OCI-LY7 (cell line): ENCODE data around the gene EML6. TPM values are rescaled to one million over a fixed set of nuclear protein-coding genes. Genes with fewer than 3 reads are reported as not detected.

Experiments used
- BruUV-seq: library from RNA; stranded (reverse); fragments of 400-500 nt; replicated peaks from 2 replicates; lab custom pipeline; 2021; lab: Mats Ljungman, UMichigan
- CTCF ChIA-PET: fragments of 300-600 bp; sonication (Branson Sonifier 250); formaldehyde crosslinking; loops from one replicate; lab custom pipeline; 2022; ENCODE audit warnings: antibody characterized with exemption; ENCODE audit not compliant: unreplicated experiment; lab: Charles Lee
- POLR2A ChIA-PET: fragments of 300-600 bp; sonication (Branson Sonifier 250); formaldehyde crosslinking; loops from one replicate; lab custom pipeline; 2022; ENCODE audit warnings: antibody characterized with exemption; lab: Charles Lee
- DNase-seq: peaks from one replicate; pipeline ENCODE4 v3.0.0-alpha.2; 2015; ENCODE audit warnings: low spot score
- H2AFZ ChIP-seq: fragments of 200-600 bp; sonication (generic), shearing (Covaris generic); 2 replicates; pipeline ENCODE4 v1.6.1; 2014; ENCODE audit warnings: mild to moderate bottlenecking, antibody characterized with exemption, low read length, moderate library complexity
- H3K27ac ChIP-seq: fragments of 200-600 bp; sonication (generic); 2 replicates; pipeline ENCODE4 v1.5.1; 2014; ENCODE audit warnings: mixed run types, low read depth, mild to moderate bottlenecking, moderate library complexity, low read length, inconsistent platforms; ENCODE audit not compliant: poor library complexity, severe bottlenecking
- H3K36me3 ChIP-seq: fragments of 200-600 bp; sonication (generic); 2 replicates; pipeline ENCODE4 v1.6.1; 2014; ENCODE audit warnings: mild to moderate bottlenecking, antibody characterized with exemption, low read length, moderate library complexity, mixed read lengths; ENCODE audit not compliant: insufficient read depth
- H3K4me1 ChIP-seq: fragments of 200-600 bp; sonication (generic); 2 replicates; pipeline ENCODE4 v1.5.1; 2014; ENCODE audit warnings: mild to moderate bottlenecking, low read length; ENCODE audit not compliant: insufficient read depth, poor library complexity, severe bottlenecking
- H3K4me2 ChIP-seq: fragments of 200-600 bp; sonication (generic); 2 replicates; pipeline ENCODE4 v1.6.1; 2014; ENCODE audit warnings: mild to moderate bottlenecking, low read length
- H3K4me3 ChIP-seq: fragments of 200-600 bp; sonication (generic); 2 replicates; pipeline ENCODE4 v1.5.1; 2014; ENCODE audit warnings: mild to moderate bottlenecking, low read depth, low read length; ENCODE audit not compliant: poor library complexity, severe bottlenecking
- H3K79me2 ChIP-seq: fragments of 200-600 bp; sonication (generic); 2 replicates; pipeline ENCODE4 v1.6.1; 2016; ENCODE audit warnings: low read depth, mild to moderate bottlenecking, low read length, moderate library complexity, mixed read lengths; ENCODE audit not compliant: insufficient read depth
- H3K9me2 ChIP-seq: fragments of 200-600 bp; sonication (generic); 2 replicates; pipeline ENCODE4 v1.6.1; 2016; ENCODE audit warnings: mild to moderate bottlenecking, low read length, mixed read lengths; ENCODE audit not compliant: insufficient read depth
- H3K9me3 ChIP-seq: fragments of 200-600 bp; sonication (generic); 2 replicates; pipeline ENCODE4 v1.6.1; 2014; ENCODE audit warnings: mild to moderate bottlenecking, mixed run types, low read length, mixed read lengths
- H4K20me1 ChIP-seq: fragments of 200-600 bp; sonication (generic); 2 replicates; pipeline ENCODE4 v1.6.1; 2014; ENCODE audit warnings: mild to moderate bottlenecking, antibody characterized with exemption, low read length, moderate library complexity, mixed read lengths; ENCODE audit not compliant: insufficient read depth
- EZH2phosphoT487 ChIP-seq: fragments of 200-600 bp; sonication (generic); IDR thresholded peaks from 2 replicates; pipeline ENCODE4 v1.6.1; 2018; ENCODE audit warnings: low read depth, borderline replicate concordance, mild to moderate bottlenecking, mixed run types, antibody characterized with exemption, low read length, moderate library complexity, mixed read lengths
- intact Hi-C: fragments of 100-400 bp; cut with micrococcal nuclease; formaldehyde crosslinking; loops from one replicate; pipeline ENCODE4 v1.10.0; 2022; ENCODE audit not compliant: unreplicated experiment
- total RNA-seq, 2 experiments: library from RNA; depleted of rRNA in 1 of 2; stranded (reverse); fragments of >200 nt in 1 of 2; shearing (Covaris generic) in 1 of 2; gene quantifications; 2 replicates each; pipeline ENCODE4 v1.2.3, GENCODE V29; 2014 to 2022
- TF ChIP-seq, protein P1 (sequence below): fragments of 200-600 bp; sonication (generic); conservative IDR thresholded peaks from 2 replicates; pipeline ENCODE4 v1.5.1; 2014; ENCODE audit warnings: mild to moderate bottlenecking, antibody characterized with exemption, low read length, moderate library complexity, mixed read lengths

The EML6 gene
- total RNA-seq, 2 experiments from 2014 or later, result 310 to 367 TPM

DNA sequence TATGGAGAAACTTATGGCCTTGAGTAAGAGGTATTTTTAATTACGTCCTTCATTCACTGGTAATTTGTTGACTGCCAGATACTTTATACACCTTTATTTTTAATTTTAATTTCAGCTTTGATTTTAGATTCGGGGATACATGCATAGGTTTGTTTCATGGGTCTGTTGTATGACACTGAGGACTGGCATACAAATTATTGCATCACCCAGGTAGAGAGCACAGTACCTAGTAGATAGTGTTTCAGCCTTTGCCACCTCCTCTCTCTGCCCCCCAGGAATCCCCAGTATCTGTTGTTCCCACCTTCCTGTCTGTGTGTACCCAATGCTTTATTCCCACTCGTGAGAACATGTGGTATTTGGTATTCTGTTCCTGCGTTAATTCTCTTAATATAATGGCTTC is 188.8 kb downstream of the EML6 start:
- no TSS peak for BruUV-seq
- Histone ChIP-seq H4K20me1 (no peaks in the 10 kb centered on the region), H3K27ac (no peak overlapping the region), H3K4me3 (no peak overlapping the region), H3K79me2 (no peaks in the 10 kb centered on the region), H3K4me2 (no peak overlapping the region), H3K9me3 (no peaks in the 10 kb centered on the region), H3K4me1 (no peaks in the 10 kb centered on the region), H3K36me3 (peaks cover 97% of the 10 kb centered on the region), H3K9me2 (no peaks in the 10 kb centered on the region), H2AFZ (no peak overlapping the region)
- no peak for DNase-seq
- TF ChIP-seq, protein P1, sequence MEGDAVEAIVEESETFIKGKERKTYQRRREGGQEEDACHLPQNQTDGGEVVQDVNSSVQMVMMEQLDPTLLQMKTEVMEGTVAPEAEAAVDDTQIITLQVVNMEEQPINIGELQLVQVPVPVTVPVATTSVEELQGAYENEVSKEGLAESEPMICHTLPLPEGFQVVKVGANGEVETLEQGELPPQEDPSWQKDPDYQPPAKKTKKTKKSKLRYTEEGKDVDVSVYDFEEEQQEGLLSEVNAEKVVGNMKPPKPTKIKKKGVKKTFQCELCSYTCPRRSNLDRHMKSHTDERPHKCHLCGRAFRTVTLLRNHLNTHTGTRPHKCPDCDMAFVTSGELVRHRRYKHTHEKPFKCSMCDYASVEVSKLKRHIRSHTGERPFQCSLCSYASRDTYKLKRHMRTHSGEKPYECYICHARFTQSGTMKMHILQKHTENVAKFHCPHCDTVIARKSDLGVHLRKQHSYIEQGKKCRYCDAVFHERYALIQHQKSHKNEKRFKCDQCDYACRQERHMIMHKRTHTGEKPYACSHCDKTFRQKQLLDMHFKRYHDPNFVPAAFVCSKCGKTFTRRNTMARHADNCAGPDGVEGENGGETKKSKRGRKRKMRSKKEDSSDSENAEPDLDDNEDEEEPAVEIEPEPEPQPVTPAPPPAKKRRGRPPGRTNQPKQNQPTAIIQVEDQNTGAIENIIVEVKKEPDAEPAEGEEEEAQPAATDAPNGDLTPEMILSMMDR, result no peak
- TF ChIP-seq EZH2phosphoT487, result no peak
- CTCF ChIA-PET, result no interaction called here
- POLR2A ChIA-PET, result interaction anchor here (0.6 to 0.9 kb wide), 3 partner anchors 23 to 842 kb away, joined by 3 to 8 read pairs (median 3); no protein-coding TSS in a partner anchor
- intact Hi-C loops, result no loop called here

DNA sequence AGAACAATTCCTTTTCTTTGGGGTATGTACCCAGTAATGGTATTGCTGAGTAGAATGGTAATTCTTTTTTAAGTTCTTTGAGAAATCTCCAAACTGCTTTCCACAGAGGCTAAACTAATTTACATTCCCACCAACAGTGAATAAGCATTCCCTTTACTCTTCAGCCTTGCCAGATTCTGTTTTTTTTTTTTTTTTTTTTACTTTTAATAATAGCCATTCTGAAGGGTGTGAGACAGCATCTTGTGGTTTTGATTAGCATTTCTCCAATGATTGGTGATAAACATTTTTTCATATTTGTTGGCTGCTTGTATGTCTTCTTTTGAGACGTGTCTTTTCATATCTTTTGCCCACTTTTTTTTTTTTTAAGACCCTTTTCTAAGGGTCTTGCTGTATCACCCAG is 189.4 kb downstream of the EML6 start:
- no peak for DNase-seq
- Histone ChIP-seq H3K79me2 (no peaks in the 10 kb centered on the region), H3K27ac (no peak overlapping the region), H2AFZ (no peak overlapping the region), H3K36me3 (peaks cover 99% of the 10 kb centered on the region), H3K4me3 (no peak overlapping the region), H3K9me2 (no peaks in the 10 kb centered on the region), H3K9me3 (no peaks in the 10 kb centered on the region), H3K4me1 (no peaks in the 10 kb centered on the region), H3K4me2 (no peak overlapping the region), H4K20me1 (no peaks in the 10 kb centered on the region)
- intact Hi-C loops, result no loop called here
- ChIA-PET CTCF (no interaction called here), POLR2A (interaction anchor here (0.7 kb wide), 1 partner anchor 172 kb away, joined by 3 read pairs; no protein-coding TSS in a partner anchor)
- TF ChIP-seq, protein P1, result no peak
- no peak for TF ChIP-seq EZH2phosphoT487
- no TSS peak for BruUV-seq

DNA sequence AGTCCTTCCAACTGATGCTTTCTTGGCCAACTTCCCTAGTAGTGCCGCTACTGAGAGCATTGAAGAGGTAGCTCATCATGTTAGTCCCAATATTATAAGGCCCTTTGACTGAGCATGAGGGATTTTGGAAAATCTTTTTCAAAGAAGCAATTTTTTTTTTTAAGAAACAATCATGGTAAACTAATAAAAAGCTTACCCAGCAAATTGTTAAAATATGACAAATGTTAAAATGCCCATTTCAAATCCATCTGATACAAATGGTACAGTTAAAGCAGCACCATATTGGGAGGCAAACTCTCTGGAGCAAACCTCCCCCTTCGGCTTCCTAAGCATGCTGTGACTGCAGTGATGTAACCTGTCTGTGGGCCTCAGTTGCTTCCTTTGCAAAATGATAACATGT is 191.2 kb downstream of the EML6 start:
- H3K79me2 ChIP-seq, result no peaks in the 10 kb centered on the region
- H3K9me2 ChIP-seq, result no peaks in the 10 kb centered on the region
- H3K9me3 ChIP-seq, result no peaks in the 10 kb centered on the region
- no TSS peak for BruUV-seq
- intact Hi-C loops, result no loop called here
- H2AFZ ChIP-seq, result no peak overlapping the region
- TF ChIP-seq, protein P1, result no peak
- TF ChIP-seq EZH2phosphoT487, result no peak
- H3K4me1 ChIP-seq, result no peaks in the 10 kb centered on the region
- H3K27ac ChIP-seq, result no peak overlapping the region
- peaks cover 99% of the 10 kb centered on the region for H3K36me3 ChIP-seq
- H3K4me3 ChIP-seq, result no peak overlapping the region
- ChIA-PET POLR2A (no interaction called here), CTCF (interaction anchor here (0.6 kb wide), 1 partner anchor 131 kb away, joined by 3 read pairs; no protein-coding TSS in a partner anchor)
- no peak for DNase-seq
- H3K4me2 ChIP-seq, result no peak overlapping the region
- no peaks in the 10 kb centered on the region for H4K20me1 ChIP-seq
